ENCODE data around the gene SLITRK3. TPM values are rescaled to one million over a fixed set of nuclear protein-coding genes. Genes with fewer than 3 reads are reported as not detected.

SLITRK3 gene
- polyA plus RNA-seq, 3 donors = not detected

- H3K4me2 ChIP-seq (replicated peaks; ENCODE audit: extremely low read depth, low read length, poor library complexity, severe bottlenecking) = no peak overlapping the region
- no peak overlapping the region for H3K9ac ChIP-seq (ENCODE audit: insufficient read depth, low read length, poor library complexity, severe bottlenecking)
- no peak overlapping the region for H3K4me3 ChIP-seq (replicated peaks in 1 of 3; ENCODE audit: low read depth in 2 of 3, low read length in 3 of 3)
- H3K9me3 ChIP-seq (replicated peaks in 1 of 2; ENCODE audit: control insufficient read depth in 1 of 2, insufficient read depth in 1 of 2, low read length in 2 of 2) = no peaks in the 10 kb centered on the region
- H2AFZ ChIP-seq (ENCODE audit: insufficient read depth, low read depth, low read length, poor library complexity, severe bottlenecking) = no peak overlapping the region
- H3K9me3 Mint-ChIP-seq = peaks cover 0 to 3% (median 0%) of the 10 kb centered on the region in 7 donors
- H4K20me1 ChIP-seq (ENCODE audit: insufficient read depth, low read length) = no peaks in the 10 kb centered on the region
- intact Hi-C loops (cut with micrococcal nuclease) = no loop called here
- no peaks in the 10 kb centered on the region for H3K4me1 Mint-ChIP-seq
- no peaks in the 10 kb centered on the region for H3K79me2 ChIP-seq (ENCODE audit: insufficient read depth, low read length)
- no peaks in the 10 kb centered on the region for H3K36me3 Mint-ChIP-seq
- no peaks in the 10 kb centered on the region for H3K27me3 ChIP-seq (ENCODE audit: control insufficient read depth in 2 of 2, insufficient read depth in 2 of 2, low read length in 2 of 2)
- no peak for TF ChIP-seq CTCF (IDR thresholded peaks at IDR 0.05)
- no peaks in the 10 kb centered on the region for H3K4me1 ChIP-seq (ENCODE audit: control insufficient read depth in 1 of 2, insufficient read depth in 2 of 2, low read length in 2 of 2)
- no CpG with 5 or more reads among the region's 1 CpG for WGBS (ENCODE audit: insufficient coverage)
- H3K27ac ChIP-seq (ENCODE audit: low read depth in 1 of 2, low read length in 2 of 2) = no peak overlapping the region
- H3K27me3 Mint-ChIP-seq (ENCODE audit: low read depth in 3 of 3) = no peaks in the 10 kb centered on the region
- no peak for DNase-seq
- no peaks in the 10 kb centered on the region for H3K36me3 ChIP-seq (replicated peaks in 1 of 2; ENCODE audit: control insufficient read depth in 1 of 2, insufficient read depth in 2 of 2, low read length in 2 of 2)
- H3K27ac Mint-ChIP-seq = no peak overlapping the region
- no peak overlapping the region for H3K4me3 Mint-ChIP-seq
These were observed 29.4 kb upstream of the SLITRK3 start for GRCh38 chr3:165225604-165226003.

GRCh38 chr3:165217739-165218138 is 21.6 kb upstream of the SLITRK3 start:
- Mint-ChIP-seq H3K27me3 (ENCODE audit: low read depth in 3 of 3) (no peaks in the 10 kb centered on the region), H3K36me3 (no peaks in the 10 kb centered on the region), H3K27ac (no peak overlapping the region), H3K4me3 (no peak overlapping the region), H3K9me3 (peaks cover 0 to 1% (median 0%) of the 10 kb centered on the region in 7 donors), H3K4me1 (no peaks in the 10 kb centered on the region)
- Histone ChIP-seq H2AFZ (ENCODE audit: insufficient read depth, low read depth, low read length, poor library complexity, severe bottlenecking) (no peak overlapping the region), H3K4me2 (replicated peaks; ENCODE audit: extremely low read depth, low read length, poor library complexity, severe bottlenecking) (no peak overlapping the region), H3K4me3 (replicated peaks in 1 of 3; ENCODE audit: low read depth in 2 of 3, low read length in 3 of 3) (no peak overlapping the region), H4K20me1 (ENCODE audit: insufficient read depth, low read length) (no peaks in the 10 kb centered on the region), H3K36me3 (replicated peaks in 1 of 2; ENCODE audit: control insufficient read depth in 1 of 2, insufficient read depth in 2 of 2, low read length in 2 of 2) (no peaks in the 10 kb centered on the region), H3K9ac (ENCODE audit: insufficient read depth, low read length, poor library complexity, severe bottlenecking) (no peak overlapping the region), H3K27me3 (ENCODE audit: control insufficient read depth in 2 of 2, insufficient read depth in 2 of 2, low read length in 2 of 2) (no peaks in the 10 kb centered on the region), H3K9me3 (replicated peaks in 1 of 2; ENCODE audit: control insufficient read depth in 1 of 2, insufficient read depth in 1 of 2, low read length in 2 of 2) (no peaks in the 10 kb centered on the region), H3K27ac (ENCODE audit: low read depth in 1 of 2, low read length in 2 of 2) (no peak overlapping the region), H3K4me1 (ENCODE audit: control insufficient read depth in 1 of 2, insufficient read depth in 2 of 2, low read length in 2 of 2) (no peaks in the 10 kb centered on the region), H3K79me2 (ENCODE audit: insufficient read depth, low read length) (no peaks in the 10 kb centered on the region)
- WGBS (ENCODE audit: insufficient coverage) = no CpG with 5 or more reads among the region's 2 CpGs
- no peak for TF ChIP-seq CTCF (IDR thresholded peaks at IDR 0.05)
- intact Hi-C loops (cut with micrococcal nuclease) = no loop called here
- DNase-seq = no peak
